SK-N-SH (cell line): ENCODE data around the gene FOXP1. TPM values are rescaled to one million over a fixed set of nuclear protein-coding genes. Genes with fewer than 3 reads are reported as not detected.

Source experiments
- CTCF ChIA-PET: fragments of 300-600, 350-600 bp; formaldehyde crosslinking; extraction: SDS; loops from one replicate; lab custom pipeline; 2021; lab: Yijun Ruan, JAX
- POLR2A ChIA-PET: fragments of 350-600 bp; sonication (Branson Sonifier 250); formaldehyde crosslinking; extraction: SDS; loops from one replicate; lab custom pipeline; 2020; ENCODE audit warnings: antibody characterized with exemption, inconsistent platforms; lab: Yijun Ruan, JAX
- DNase-seq: peaks from one replicate; pipeline ENCODE4 v3.0.0; 2012
- H2AFZ ChIP-seq: fragments of 200-600 bp; sonication (generic); 2 replicates; pipeline ENCODE4 v1.8.1; 2016; ENCODE audit warnings: antibody characterized with exemption, mild to moderate bottlenecking, low read depth
- H3F3A ChIP-seq: fragments of 200-600 bp; sonication (generic); replicated peaks from 2 replicates; pipeline ENCODE3; 2016; ENCODE audit warnings: antibody characterized with exemption, mild to moderate bottlenecking; ENCODE audit not compliant: insufficient read depth
- H3K27ac ChIP-seq, 2 experiments: fragments of 200-500 bp in 1 of 2; fragments of 200-600 bp in 1 of 2; sonication (Bioruptor generic) in 1 of 2; sonication (generic), shearing (Covaris generic) in 1 of 2; 2 replicates each; pipeline versions ENCODE4 v1.5.1 to v1.6.1; 2014 to 2016; ENCODE audit warnings: low read depth in 2 of 2, inconsistent platforms in 1 of 2, low read length in 1 of 2, mild to moderate bottlenecking in 1 of 2, mixed read lengths in 1 of 2
- H3K27me3 ChIP-seq: fragments of 200-600 bp; sonication (generic), shearing (Covaris generic); 2 replicates; pipeline ENCODE4 v1.6.1; 2016; ENCODE audit warnings: mixed run types; ENCODE audit not compliant: insufficient read depth
- H3K36me3 ChIP-seq, 2 experiments: fragments of 200-500 bp in 1 of 2; fragments of 200-600 bp in 1 of 2; sonication (Bioruptor generic) in 1 of 2; sonication (generic) in 1 of 2; replicated peaks in 1 of 2; 2 replicates each; pipeline versions ENCODE3 to v1.5.1; 2014 to 2016; ENCODE audit warnings: low read length in 1 of 2, mild to moderate bottlenecking in 1 of 2; ENCODE audit not compliant: insufficient read depth in 2 of 2, control insufficient read depth in 1 of 2
- H3K4me1 ChIP-seq, 2 experiments: fragments of 200-500 bp in 1 of 2; fragments of 200-600 bp in 1 of 2; sonication (Bioruptor generic) in 1 of 2; sonication (generic), shearing (Covaris generic) in 1 of 2; 2 replicates each; pipeline versions ENCODE4 v1.5.1 to v1.6.1; 2014 to 2016; ENCODE audit warnings: low read depth in 1 of 2, low read length in 1 of 2, mixed run types in 1 of 2; ENCODE audit not compliant: insufficient read depth in 2 of 2, control insufficient read depth in 1 of 2
- H3K4me2 ChIP-seq: fragments of 200-600 bp; sonication (generic), shearing (Covaris generic); 2 replicates; pipeline ENCODE4 v1.6.1; 2017; ENCODE audit warnings: mixed run types
- H3K4me3 ChIP-seq, 2 experiments: fragments of 200-500 bp in 1 of 2; fragments of 200-600 bp in 1 of 2; sonication (Bioruptor generic) in 1 of 2; sonication (generic), shearing (Covaris generic) in 1 of 2; 2 replicates each; pipeline versions ENCODE4 v1.5.1 to v1.8.1; 2014 to 2016; ENCODE audit warnings: low read depth in 2 of 2, inconsistent platforms in 1 of 2, low read length in 1 of 2, mild to moderate bottlenecking in 1 of 2, mixed read lengths in 1 of 2, moderate library complexity in 1 of 2
- H3K79me2 ChIP-seq: fragments of 200-600 bp; sonication (generic); 2 replicates; pipeline ENCODE4 v1.8.1; 2017; ENCODE audit warnings: mild to moderate bottlenecking; ENCODE audit not compliant: insufficient read depth
- H3K9ac ChIP-seq: fragments of 200-600 bp; sonication (generic); 2 replicates; pipeline ENCODE4 v1.6.1; 2017; ENCODE audit warnings: mixed run types
- H3K9me2 ChIP-seq: fragments of 200-600 bp; sonication (generic); 2 replicates; pipeline ENCODE4 v1.6.1; 2017; ENCODE audit warnings: mixed run types
- H3K9me3 ChIP-seq: fragments of 200-600 bp; sonication (generic); 2 replicates; pipeline ENCODE4 v1.6.1; 2017; ENCODE audit warnings: mixed run types, mild to moderate bottlenecking, moderate library complexity
- H4K20me1 ChIP-seq: fragments of 200-600 bp; sonication (generic); 2 replicates; pipeline ENCODE4 v1.6.1; 2017; ENCODE audit warnings: mild to moderate bottlenecking, mixed run types; ENCODE audit not compliant: insufficient read depth
- CHD2 ChIP-seq: fragments of 150-350 bp; IDR thresholded peaks from 2 replicates; pipeline ENCODE4 v1.6.1; 2018; ENCODE audit warnings: low read length; ENCODE audit not compliant: partially characterized antibody
- CTCF ChIP-seq: fragments of 200-600 bp; sonication (generic); IDR thresholded peaks from 2 replicates; pipeline ENCODE4 v1.6.1; 2017; ENCODE audit warnings: antibody characterized with exemption, mild to moderate bottlenecking, moderate library complexity
- EP300 ChIP-seq, 2 experiments: IDR thresholded peaks; 2 replicates each; pipeline versions ENCODE4 v1.4.0 to v1.6.1; 2012; ENCODE audit warnings: borderline replicate concordance in 1 of 2, low read depth in 1 of 2, low read length in 1 of 2
- EZH2phosphoT487 ChIP-seq: fragments of 200-600 bp; sonication (generic); IDR thresholded peaks from 2 replicates; pipeline ENCODE4 v1.6.1; 2017; ENCODE audit warnings: low read depth, mixed run types, mild to moderate bottlenecking, antibody characterized with exemption, moderate library complexity, borderline replicate concordance
- FOSL2 ChIP-seq: IDR thresholded peaks from 2 replicates; pipeline ENCODE4 v1.4.0; 2012; ENCODE audit warnings: low read depth, mild to moderate bottlenecking, moderate library complexity, borderline replicate concordance
- GATA2 ChIP-seq: sonication (generic); formaldehyde crosslinking; IDR thresholded peaks from 2 replicates; pipeline ENCODE4 v1.5.0; 2020; ENCODE audit warnings: mild to moderate bottlenecking, missing genetic modification reagents
- JUND ChIP-seq: IDR thresholded peaks from 2 replicates; pipeline ENCODE4 v1.4.0; 2012
- MEF2A ChIP-seq: IDR thresholded peaks from 2 replicates; pipeline ENCODE4 v1.4.0; 2012; ENCODE audit warnings: low read depth, borderline replicate concordance
- NFIC ChIP-seq: IDR thresholded peaks from 2 replicates; pipeline ENCODE4 v1.4.0; 2012; ENCODE audit warnings: borderline replicate concordance
- POLR2AphosphoS5 ChIP-seq: IDR thresholded peaks from 2 replicates; pipeline ENCODE4 v1.6.1; 2012; ENCODE audit warnings: low read depth, low read length
- RAD21 ChIP-seq: IDR thresholded peaks from 2 replicates; pipeline ENCODE4 v1.6.1; 2012; ENCODE audit warnings: mild to moderate bottlenecking, low read length
- TAF1 ChIP-seq: IDR thresholded peaks from 2 replicates; pipeline ENCODE4 v1.6.1; 2012; ENCODE audit warnings: low read depth, mild to moderate bottlenecking, low read length, moderate library complexity, borderline replicate concordance
- TEAD4 ChIP-seq: IDR thresholded peaks from 2 replicates; pipeline ENCODE4 v1.4.0; 2012; ENCODE audit warnings: mild to moderate bottlenecking, borderline replicate concordance; ENCODE audit not compliant: insufficient read depth
- YY1 ChIP-seq: IDR thresholded peaks from 2 replicates; pipeline ENCODE4 v1.4.0; 2012; ENCODE audit warnings: low read depth, mild to moderate bottlenecking
- WGBS: methylation state at CpG from one replicate; pipeline ENCODE4 v1.1.6; 2017; ENCODE audit warnings: low lambda C conversion rate; 5-methylcytosine and 5-hydroxymethylcytosine counted together
- polyA plus RNA-seq, 3 experiments: library from polyadenylated mRNA; depleted of rRNA; stranded (reverse); fragments of >200 nt; gene quantifications; 2 replicates each; pipeline ENCODE4 v1.2.3, GENCODE V29; 2012
- TF ChIP-seq, protein P1 (sequence below): IDR thresholded peaks from 2 replicates; pipeline ENCODE4 v1.4.0; 2012; ENCODE audit warnings: low read depth
- TF ChIP-seq, protein P2 (sequence below): IDR thresholded peaks from 2 replicates; pipeline ENCODE4 v1.4.0; 2012; ENCODE audit warnings: low read depth, borderline replicate concordance

Gene FOXP1
- polyA plus RNA-seq, 1 of the 3 experiments (the other 2 are of a cell fraction) = 8.8 TPM

DNA sequence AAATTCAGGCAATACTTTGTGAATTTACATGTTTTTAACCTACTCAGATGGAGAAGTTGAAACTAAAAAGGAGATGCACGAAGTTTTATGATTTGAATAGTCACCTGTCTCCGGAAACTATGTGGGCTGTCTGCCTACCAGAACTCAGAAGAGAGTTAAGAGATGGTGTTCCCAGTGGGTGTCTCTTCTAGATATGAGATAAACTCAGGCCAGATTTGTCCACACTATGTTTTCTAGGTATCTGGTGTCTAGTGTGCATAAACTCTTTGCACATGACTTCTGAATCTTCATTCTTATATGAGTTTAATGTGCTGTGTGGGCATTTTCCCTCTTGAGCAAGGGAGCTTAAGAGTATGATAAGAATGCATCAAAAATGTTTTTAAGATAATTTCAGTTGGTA is 222.8 kb downstream of the FOXP1 start:
- Histone ChIP-seq H3K27ac (no peak overlapping the region), H3K27me3 (no peaks in the 10 kb centered on the region)

More for the DNA sequence above, 222.8 kb downstream of the FOXP1 start:
- Histone ChIP-seq H4K20me1 (no peaks in the 10 kb centered on the region), H3K36me3 (peaks cover 3 to 15% of the 10 kb centered on the region in 2 experiments), H3K79me2 (peaks cover 58% of the 10 kb centered on the region), H3F3A (peaks cover 4% of the 10 kb centered on the region), H2AFZ (no peak overlapping the region), H3K4me3 (no peak overlapping the region), H3K9me2 (no peaks in the 10 kb centered on the region), H3K4me2 (no peak overlapping the region), H3K9ac (no peak overlapping the region), H3K4me1 (peaks cover 0 to 5% of the 10 kb centered on the region in 2 experiments; a peak in 1 of 4 replicates), H3K9me3 (0 out of 2 replicates have a peak, but pooled peaks cover 4% of the 10 kb centered on the region)
- DNase-seq = no peak
- TF ChIP-seq RAD21 = no peak
- TF ChIP-seq, protein P1, sequence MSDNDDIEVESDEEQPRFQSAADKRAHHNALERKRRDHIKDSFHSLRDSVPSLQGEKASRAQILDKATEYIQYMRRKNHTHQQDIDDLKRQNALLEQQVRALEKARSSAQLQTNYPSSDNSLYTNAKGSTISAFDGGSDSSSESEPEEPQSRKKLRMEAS = no peak
- TF ChIP-seq TAF1 = no peak
- TF ChIP-seq POLR2AphosphoS5 = no peak
- no peak for TF ChIP-seq NFIC
- no peak for TF ChIP-seq CTCF
- no peak for TF ChIP-seq FOSL2
- no peak for TF ChIP-seq EZH2phosphoT487
- TF ChIP-seq YY1 = no peak
- TF ChIP-seq EP300 (IDR thresholded peaks at IDR 0.05; ENCODE audit: borderline replicate concordance in 1 of 2, low read depth in 1 of 2, low read length in 1 of 2) = no peak
- TF ChIP-seq, protein P2, sequence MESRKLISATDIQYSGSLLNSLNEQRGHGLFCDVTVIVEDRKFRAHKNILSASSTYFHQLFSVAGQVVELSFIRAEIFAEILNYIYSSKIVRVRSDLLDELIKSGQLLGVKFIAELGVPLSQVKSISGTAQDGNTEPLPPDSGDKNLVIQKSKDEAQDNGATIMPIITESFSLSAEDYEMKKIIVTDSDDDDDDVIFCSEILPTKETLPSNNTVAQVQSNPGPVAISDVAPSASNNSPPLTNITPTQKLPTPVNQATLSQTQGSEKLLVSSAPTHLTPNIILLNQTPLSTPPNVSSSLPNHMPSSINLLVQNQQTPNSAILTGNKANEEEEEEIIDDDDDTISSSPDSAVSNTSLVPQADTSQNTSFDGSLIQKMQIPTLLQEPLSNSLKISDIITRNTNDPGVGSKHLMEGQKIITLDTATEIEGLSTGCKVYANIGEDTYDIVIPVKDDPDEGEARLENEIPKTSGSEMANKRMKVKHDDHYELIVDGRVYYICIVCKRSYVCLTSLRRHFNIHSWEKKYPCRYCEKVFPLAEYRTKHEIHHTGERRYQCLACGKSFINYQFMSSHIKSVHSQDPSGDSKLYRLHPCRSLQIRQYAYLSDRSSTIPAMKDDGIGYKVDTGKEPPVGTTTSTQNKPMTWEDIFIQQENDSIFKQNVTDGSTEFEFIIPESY = no peak
- TF ChIP-seq CHD2 = no peak
- no peak for TF ChIP-seq JUND
- no peak for TF ChIP-seq MEF2A
- no peak for TF ChIP-seq GATA2 (CRISPR knock-in tag)
- no peak for TF ChIP-seq TEAD4
- WGBS = 94% methylated on average over 2 of the region's 2 CpGs
- ChIA-PET CTCF (no interaction called here), POLR2A (no interaction called here)
